HG03103 (cell line): ENCODE results near the gene SENP5.
"Not testable (repeated sequence)": the region's sequence is repeated elsewhere in the genome, so short reads cannot be mapped to it uniquely, and the experiment has no call there.

Experiments used
- ATAC-seq: cut with Tn5 transposase; IDR thresholded peaks from one replicate; pipeline ENCODE4 v1.9.1; 2021; ENCODE audit warnings: low read depth; ENCODE audit not compliant: unreplicated experiment

The SENP5 gene

GRCh38 chr3:196941729-196942225 is 74.1 kb downstream of the SENP5 start:
- ATAC-seq: peak; percentile 18

GRCh38 chr3:196942226-196942914 is 74.7 kb downstream of the SENP5 start, which contains the start of gene NCBP2:
NCBP2 (minus strand) TSS chr3:196942528; CDS start chr3:196942503, 25 bp downstream.
- ATAC-seq: peak; percentile 89

- ATAC-seq: peak; percentile 1
Measured at GRCh38 chr3:196942915-196943277, 75.2 kb downstream of the SENP5 start.

GRCh38 chr3:196944037-196944790 is 76.5 kb downstream of the SENP5 start:
- ATAC-seq: not testable (repeated sequence)

GRCh38 chr3:196947136-196947859 is 79.6 kb downstream of the SENP5 start:
- no peak for ATAC-seq

GRCh38 chr3:196947860-196948441 is 80.2 kb downstream of the SENP5 start:
- ATAC-seq: no peak

GRCh38 chr3:196948442-196949284 is 80.9 kb downstream of the SENP5 start:
- no peak for ATAC-seq

- ATAC-seq: no peak
Measured at GRCh38 chr3:196949285-196949619, 81.5 kb downstream of the SENP5 start.

GRCh38 chr3:196949750-196950149 is 82.0 kb downstream of the SENP5 start:
- no peak for ATAC-seq

- no peak for ATAC-seq
Measured at GRCh38 chr3:196951371-196951770, 83.7 kb downstream of the SENP5 start.

- no peak for ATAC-seq
Measured at GRCh38 chr3:196954832-196955231, 87.1 kb downstream of the SENP5 start.

- no peak for ATAC-seq
Measured at GRCh38 chr3:196962108-196962929, 94.6 kb downstream of the SENP5 start.

GRCh38 chr3:196962930-196963630 is 95.4 kb downstream of the SENP5 start:
- no peak for ATAC-seq

GRCh38 chr3:196963631-196963953 is 95.9 kb downstream of the SENP5 start:
- ATAC-seq: no peak

GRCh38 chr3:196965112-196965803 is 97.5 kb downstream of the SENP5 start:
- no peak for ATAC-seq

- no peak for ATAC-seq
Measured at GRCh38 chr3:196965804-196966173, 98.1 kb downstream of the SENP5 start.

- no peak for ATAC-seq
Measured at GRCh38 chr3:196966526-196967401, 99.0 kb downstream of the SENP5 start.
